HG03196 (cell line): ENCODE measurements around the gene SCART1.
"Not testable (repeated sequence)": the region's sequence is repeated elsewhere in the genome, so short reads cannot be mapped to it uniquely, and the experiment has no call there.

Source experiments
- ATAC-seq: cut with Tn5 transposase; IDR thresholded peaks from one replicate; pipeline ENCODE4 v1.9.1; 2021; ENCODE audit not compliant: unreplicated experiment

Gene SCART1

DNA sequence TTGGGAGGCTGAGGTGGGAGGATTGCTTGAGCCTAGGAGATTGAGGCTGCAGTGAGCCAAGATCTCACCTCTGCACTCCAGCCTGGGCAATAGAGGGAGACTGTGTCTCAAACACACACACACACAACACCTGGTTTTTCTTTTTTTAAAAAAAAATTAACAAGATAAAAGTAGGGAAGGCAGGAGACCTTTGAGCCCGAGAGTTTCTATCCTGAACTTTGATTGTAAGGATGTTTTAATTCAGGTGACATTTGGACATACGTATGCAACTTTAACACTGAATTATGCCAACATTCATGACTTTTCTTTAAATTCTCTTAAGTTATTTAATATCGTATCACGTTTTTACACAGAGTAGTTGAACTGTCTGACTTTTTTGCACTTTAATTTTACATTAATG, 61.7 kb downstream of the SCART1 start:
- ATAC-seq: no peak

DNA sequence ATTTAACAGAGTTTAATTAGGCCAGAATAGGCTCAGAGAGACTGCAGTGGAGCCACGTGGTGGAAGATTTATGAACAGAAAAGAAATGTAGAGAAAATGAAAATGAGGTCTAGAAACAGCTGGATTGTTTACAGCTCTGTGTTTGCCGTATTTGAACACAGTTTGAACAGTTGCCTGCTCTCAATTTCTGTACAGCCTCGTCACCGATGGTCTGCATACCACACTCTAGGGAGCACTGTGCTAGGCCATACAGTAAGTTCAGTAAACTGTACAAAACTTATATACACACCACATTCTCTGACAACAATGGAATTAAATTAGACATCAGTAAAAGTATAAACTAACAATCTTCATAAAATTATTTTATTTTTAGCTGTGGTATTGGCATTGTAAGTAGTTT, 62.3 kb downstream of the SCART1 start:
- no peak for ATAC-seq

- ATAC-seq: not testable (repeated sequence)
Observed at GRCh38 chr10:133518517-133518916, 64.8 kb downstream of the SCART1 start.
